Measurements from ENCODE around the gene TSPY9. TPM values are rescaled to one million over a fixed set of nuclear protein-coding genes. Genes with fewer than 3 reads are reported as not detected.
"Not testable (repeated sequence)": the region's sequence is repeated elsewhere in the genome, so short reads cannot be mapped to it uniquely, and the experiment has no call there.

Gene TSPY9, protein sequence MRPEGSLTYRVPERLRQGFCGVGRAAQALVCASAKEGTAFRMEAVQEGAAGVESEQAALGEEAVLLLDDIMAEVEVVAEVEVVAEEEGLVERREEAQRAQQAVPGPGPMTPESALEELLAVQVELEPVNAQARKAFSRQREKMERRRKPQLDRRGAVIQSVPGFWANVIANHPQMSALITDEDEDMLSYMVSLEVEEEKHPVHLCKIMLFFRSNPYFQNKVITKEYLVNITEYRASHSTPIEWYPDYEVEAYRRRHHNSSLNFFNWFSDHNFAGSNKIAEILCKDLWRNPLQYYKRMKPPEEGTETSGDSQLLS
- total RNA-seq (2021; fragmentation: NEBNext Ultra II Directional; extraction: Animal tissue kit (Norgen Biotek cat#: 25700)): not detected in 2 replicates
- polyA plus RNA-seq (2011; rRNA removed): not detected in 2 replicates
- polyA plus RNA-seq (2011; cell fraction: cytosol; rRNA removed): not detected
- polyA plus RNA-seq (2011; cell fraction: nucleus; rRNA removed): not detected
- not detected in 4 replicates for polyA plus RNA-seq (2012, experiment 1 of 2)
- not detected for polyA plus RNA-seq (2012, experiment 2 of 2)
- not detected for polyA plus RNA-seq (2013, experiment 1 of 2)
- polyA plus RNA-seq (2013, experiment 2 of 2): not detected
- not detected in 2 replicates for polyA minus RNA-seq (2011; rRNA and poly(A)+ RNA removed)
- not detected for polyA minus RNA-seq (2011; cell fraction: cytosol; rRNA and poly(A)+ RNA removed)
- polyA minus RNA-seq (2011; cell fraction: nucleus; rRNA and poly(A)+ RNA removed): not detected
- long read RNA-seq, experiment 1: 0 reads
- long read RNA-seq, experiment 2: 0 reads

DNA sequence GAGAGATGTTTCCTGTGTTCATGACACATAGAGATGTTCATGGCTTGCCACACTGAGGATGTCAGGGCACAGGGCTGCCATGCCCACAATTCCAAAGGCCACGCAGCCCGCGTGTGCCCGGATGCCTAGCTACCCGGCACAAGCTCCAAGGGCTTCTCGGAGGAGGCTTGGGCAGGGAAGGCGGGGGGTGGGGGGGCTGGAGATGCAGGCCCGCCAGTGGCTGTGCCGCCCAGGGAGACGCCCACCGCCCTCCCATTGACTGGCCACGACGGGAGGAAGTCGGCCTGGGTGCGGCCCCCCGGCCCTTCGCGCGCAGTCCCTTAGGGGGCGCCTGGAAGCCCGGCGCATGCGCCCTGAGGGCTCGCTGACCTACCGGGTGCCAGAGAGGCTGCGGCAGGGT is at the start of gene TSPY9:
Gene TSPY9 (plus strand): TSS at position 301 of the 400 bp plus-strand sequence. CDS start 46 bp downstream, at position 347.
- CTCF ChIA-PET (ENCODE audit: partially characterized antibody); H2AFZ ChIP-seq (ENCODE audit: low read length); H3K4me1 ChIP-seq (replicated peaks in 1 of 4; ENCODE audit: control insufficient read depth in 3 of 4, insufficient read depth in 4 of 4, low read length in 3 of 4); H3K27me3 ChIP-seq (replicated peaks in 1 of 4; ENCODE audit: control insufficient read depth in 3 of 4, extremely low read depth in 1 of 4, insufficient read depth in 3 of 4, low read length in 3 of 4); H2BK20ac ChIP-seq (ENCODE audit: low read length); H2BK120ac ChIP-seq (replicated peaks; ENCODE audit: low read depth, low read length); H3K9ac ChIP-seq (replicated peaks in 1 of 4; ENCODE audit: extremely low read depth in 1 of 4, low read depth in 3 of 4, low read length in 3 of 4); H4K5ac ChIP-seq (ENCODE audit: insufficient read length, low read depth, low read length); H3K4me3 ChIP-seq (ENCODE audit: extremely low read depth in 1 of 4, insufficient read depth in 2 of 4, low read depth in 3 of 4, low read length in 4 of 4); H3K14ac ChIP-seq (ENCODE audit: insufficient read length); DNase-seq (ENCODE audit: low read depth in 1 of 2, low spot score in 2 of 2); H3K23me2 ChIP-seq (ENCODE audit: low read depth, low read length); H3K27ac ChIP-seq (ENCODE audit: low read depth, low read length); H4K91ac ChIP-seq (replicated peaks; ENCODE audit: insufficient read length, low read length); H3K9me3 ChIP-seq (ENCODE audit: insufficient read depth in 2 of 2, low read depth in 1 of 2, low read length in 1 of 2); POLR2A ChIA-PET (ENCODE audit: partially characterized antibody); H3K4me2 ChIP-seq (ENCODE audit: insufficient read depth in 1 of 2, low read depth in 2 of 2, low read length in 2 of 2); H2BK12ac ChIP-seq (ENCODE audit: low read depth, low read length); H3K23ac ChIP-seq (ENCODE audit: insufficient read length); H2AK5ac ChIP-seq (ENCODE audit: low read depth, low read length); H3K79me1 ChIP-seq (ENCODE audit: low read depth, low read length); H4K20me1 ChIP-seq (replicated peaks in 1 of 2; ENCODE audit: control insufficient read depth in 1 of 2, insufficient read depth in 2 of 2, low read length in 2 of 2); FAIRE-seq; H4K8ac ChIP-seq (ENCODE audit: extremely low read depth, insufficient read depth, low read length); H3K18ac ChIP-seq (ENCODE audit: extremely low read depth, low read length); H3K56ac ChIP-seq (replicated peaks; ENCODE audit: insufficient read length, low read depth, low read length); H2BK15ac ChIP-seq (ENCODE audit: low read length); H3K4ac ChIP-seq (replicated peaks; ENCODE audit: insufficient read length, low read depth, low read length); H2BK5ac ChIP-seq (ENCODE audit: low read depth, low read length); H3K79me2 ChIP-seq (ENCODE audit: control insufficient read depth in 1 of 2, insufficient read depth in 2 of 2, low read length in 2 of 2); H3K36me3 ChIP-seq (ENCODE audit: control insufficient read depth in 2 of 4, insufficient read depth in 4 of 4, low read length in 3 of 4): not testable (repeated sequence)
- no CpG with 5 or more reads among the region's 26 CpGs for WGBS, 2 experiments (ENCODE audit: extremely low coverage in 1 of 2, insufficient coverage in 1 of 2, insufficient read length in 1 of 2, insufficient replicate concordance in 2 of 2, low coverage in 1 of 2, low lambda C conversion rate in 2 of 2, missing lambda C conversion rate in 1 of 2)
